PC-9 (cell line): ENCODE data around the gene PXDN.

ENCODE experiments used
- CTCF ChIP-seq: fragments of 200-600 bp; sonication (generic); conservative IDR thresholded peaks from 2 replicates; pipeline ENCODE4 v1.6.1; 2017; ENCODE audit warnings: mixed run types, antibody characterized with exemption, mild to moderate bottlenecking, moderate library complexity
- EZH2 ChIP-seq: fragments of 200-600 bp; sonication (generic); IDR thresholded peaks from 2 replicates; pipeline ENCODE4 v1.8.0; 2017; ENCODE audit warnings: antibody characterized with exemption, low read depth

- TF ChIP-seq CTCF (no peak), EZH2 (no peak)
Observed at GRCh38 chr2:1586923-1587840, 157.1 kb downstream of the PXDN start.
